Measurements from ENCODE around the gene PLA2G4C. TPM values are rescaled to one million over a fixed set of nuclear protein-coding genes. Genes with fewer than 3 reads are reported as not detected.
A peak's percentile ranks its signal among the peaks of the same experiment; 100 is the strongest.

The PLA2G4C gene
- total RNA-seq, 1 experiment from 2014 or later, result 4.5 TPM

DNA sequence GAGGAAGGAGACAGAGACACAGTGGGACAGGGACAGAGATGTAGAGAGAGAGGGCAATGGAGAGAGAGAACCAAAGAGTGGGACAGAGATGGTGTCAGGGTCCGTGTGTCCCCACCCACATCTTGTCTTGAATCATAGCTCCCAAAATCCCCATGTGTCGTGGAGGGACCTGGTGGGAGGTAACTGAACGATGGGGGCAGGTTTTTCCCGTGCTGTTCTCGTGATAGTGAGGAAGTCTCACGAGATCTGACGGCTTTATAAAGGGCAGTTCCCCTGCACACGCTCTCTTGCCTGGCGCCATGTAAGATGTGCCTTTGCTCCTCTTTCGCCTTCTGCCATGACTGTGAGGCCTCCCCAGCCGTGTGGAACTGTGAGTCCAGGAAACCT is 7.5 kb upstream of the PLA2G4C start:
- ChIA-PET CTCF (interaction anchor here (0.6 kb wide), 1 partner anchor 155 kb away, joined by 3 read pairs; no protein-coding TSS in a partner anchor), POLR2A (interaction anchor here (0.6 kb wide), 1 partner anchor 744 kb away, joined by 3 read pairs; no protein-coding TSS in a partner anchor)
- Mint-ChIP-seq H3K4me3 (no peak overlapping the region), H3K36me3 (peaks cover 43% of the 10 kb centered on the region), H3K4me1 (no peaks in the 10 kb centered on the region), H3K27me3 (ENCODE audit: low read depth) (no peaks in the 10 kb centered on the region), H3K27ac (peak overlapping the region; percentile 65; the same call in 1 of the 2 replicates), H3K9me3 (no peaks in the 10 kb centered on the region)
- TF ChIP-seq, protein P1, sequence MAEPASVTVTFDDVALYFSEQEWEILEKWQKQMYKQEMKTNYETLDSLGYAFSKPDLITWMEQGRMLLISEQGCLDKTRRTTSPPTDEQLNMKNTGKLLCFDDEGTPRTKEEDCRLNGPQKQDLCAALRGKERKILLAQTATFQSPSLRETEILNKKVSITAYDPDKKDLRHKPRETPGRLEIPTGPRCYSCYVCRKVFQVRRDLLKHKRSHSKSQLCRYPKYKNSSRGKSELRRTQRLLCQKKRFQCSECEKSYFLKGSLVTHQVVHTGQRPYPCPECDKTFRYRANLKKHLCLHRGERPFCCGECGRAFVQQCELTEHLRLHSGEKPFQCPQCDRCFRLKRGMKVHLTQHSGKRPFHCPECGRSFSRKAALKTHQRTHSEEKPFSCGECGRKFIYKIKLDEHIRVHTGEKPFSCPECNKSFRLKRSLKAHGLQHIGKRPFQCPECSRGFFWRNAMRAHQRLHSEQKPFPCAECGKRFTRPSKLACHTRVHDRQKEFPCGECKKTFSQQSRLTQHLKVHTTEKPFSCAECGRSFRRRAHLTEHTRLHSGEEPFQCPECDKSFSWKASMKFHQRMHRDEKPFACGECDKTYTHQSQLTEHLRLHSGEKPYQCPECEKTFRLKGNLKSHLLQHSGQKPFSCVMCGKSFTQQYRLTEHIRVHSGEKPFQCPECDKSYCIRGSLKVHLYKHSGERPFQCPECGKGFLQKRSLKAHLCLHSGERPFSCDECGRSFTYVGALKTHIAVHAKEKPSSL (CRISPR knock-in tag; conservative IDR thresholded peaks at IDR 0.05), result no peak
- TF ChIP-seq ZNF232 (CRISPR knock-in tag; IDR thresholded peaks at IDR 0.05) (no peak), ZBTB21 (CRISPR knock-in tag; IDR thresholded peaks at IDR 0.05; ENCODE audit: borderline replicate concordance) (no peak)
- ATAC-seq (no peak), DNase-seq (ENCODE audit: low spot score) (no peak)

GRCh38 chr19:48117515-48118130 is 7.0 kb upstream of the PLA2G4C start:
- ChIA-PET POLR2A (no interaction called here), CTCF (interaction anchor here (1.0 kb wide), 1 partner anchor 84 kb away, joined by 4 read pairs; no protein-coding TSS in a partner anchor)
- Mint-ChIP-seq H3K27me3 (ENCODE audit: low read depth) (no peaks in the 10 kb centered on the region), H3K9me3 (no peaks in the 10 kb centered on the region), H3K36me3 (peaks cover 38% of the 10 kb centered on the region), H3K4me1 (no peaks in the 10 kb centered on the region), H3K27ac (peak overlapping the region; percentile 65; the same call in 1 of the 2 replicates), H3K4me3 (no peak overlapping the region)
- DNase-seq (ENCODE audit: low spot score) (peak; percentile 52), ATAC-seq (peak; percentile 91)
- TF ChIP-seq ZNF671 (CRISPR knock-in tag; IDR thresholded peaks at IDR 0.05), result no peak
- TF ChIP-seq ZNF416 (CRISPR knock-in tag; IDR thresholded peaks at IDR 0.05), result no peak
- TF ChIP-seq PRRX2 (CRISPR knock-in tag; IDR thresholded peaks at IDR 0.05), result no peak
- no peak for TF ChIP-seq ZBTB43 (CRISPR knock-in tag; IDR thresholded peaks at IDR 0.05)
- TF ChIP-seq TEAD1 (CRISPR knock-in tag; IDR thresholded peaks at IDR 0.05), result no peak
- no peak for TF ChIP-seq E2F5 (CRISPR knock-in tag; IDR thresholded peaks at IDR 0.05)
- no peak for TF ChIP-seq TCF7 (CRISPR knock-in tag; IDR thresholded peaks at IDR 0.05; ENCODE audit: low read depth)
- TF ChIP-seq ERG (CRISPR knock-in tag; IDR thresholded peaks at IDR 0.05), result no peak
- no peak for TF ChIP-seq NR3C1 (CRISPR knock-in tag; conservative IDR thresholded peaks at IDR 0.05; ENCODE audit: low read depth)
- TF ChIP-seq, protein P2, sequence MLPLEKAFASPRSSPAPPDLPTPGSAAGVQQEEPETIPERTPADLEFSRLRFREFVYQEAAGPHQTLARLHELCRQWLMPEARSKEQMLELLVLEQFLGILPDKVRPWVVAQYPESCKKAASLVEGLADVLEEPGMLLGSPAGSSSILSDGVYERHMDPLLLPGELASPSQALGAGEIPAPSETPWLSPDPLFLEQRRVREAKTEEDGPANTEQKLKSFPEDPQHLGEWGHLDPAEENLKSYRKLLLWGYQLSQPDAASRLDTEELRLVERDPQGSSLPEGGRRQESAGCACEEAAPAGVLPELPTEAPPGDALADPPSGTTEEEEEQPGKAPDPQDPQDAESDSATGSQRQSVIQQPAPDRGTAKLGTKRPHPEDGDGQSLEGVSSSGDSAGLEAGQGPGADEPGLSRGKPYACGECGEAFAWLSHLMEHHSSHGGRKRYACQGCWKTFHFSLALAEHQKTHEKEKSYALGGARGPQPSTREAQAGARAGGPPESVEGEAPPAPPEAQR (CRISPR knock-in tag; IDR thresholded peaks at IDR 0.05), result no peak
- TF ChIP-seq, protein P1 (CRISPR knock-in tag; conservative IDR thresholded peaks at IDR 0.05), result no peak
- no peak for TF ChIP-seq PREB (CRISPR knock-in tag; IDR thresholded peaks at IDR 0.05; ENCODE audit: borderline replicate concordance)
- no peak for TF ChIP-seq TP53 (CRISPR knock-in tag; IDR thresholded peaks at IDR 0.05)
- TF ChIP-seq, protein P3, sequence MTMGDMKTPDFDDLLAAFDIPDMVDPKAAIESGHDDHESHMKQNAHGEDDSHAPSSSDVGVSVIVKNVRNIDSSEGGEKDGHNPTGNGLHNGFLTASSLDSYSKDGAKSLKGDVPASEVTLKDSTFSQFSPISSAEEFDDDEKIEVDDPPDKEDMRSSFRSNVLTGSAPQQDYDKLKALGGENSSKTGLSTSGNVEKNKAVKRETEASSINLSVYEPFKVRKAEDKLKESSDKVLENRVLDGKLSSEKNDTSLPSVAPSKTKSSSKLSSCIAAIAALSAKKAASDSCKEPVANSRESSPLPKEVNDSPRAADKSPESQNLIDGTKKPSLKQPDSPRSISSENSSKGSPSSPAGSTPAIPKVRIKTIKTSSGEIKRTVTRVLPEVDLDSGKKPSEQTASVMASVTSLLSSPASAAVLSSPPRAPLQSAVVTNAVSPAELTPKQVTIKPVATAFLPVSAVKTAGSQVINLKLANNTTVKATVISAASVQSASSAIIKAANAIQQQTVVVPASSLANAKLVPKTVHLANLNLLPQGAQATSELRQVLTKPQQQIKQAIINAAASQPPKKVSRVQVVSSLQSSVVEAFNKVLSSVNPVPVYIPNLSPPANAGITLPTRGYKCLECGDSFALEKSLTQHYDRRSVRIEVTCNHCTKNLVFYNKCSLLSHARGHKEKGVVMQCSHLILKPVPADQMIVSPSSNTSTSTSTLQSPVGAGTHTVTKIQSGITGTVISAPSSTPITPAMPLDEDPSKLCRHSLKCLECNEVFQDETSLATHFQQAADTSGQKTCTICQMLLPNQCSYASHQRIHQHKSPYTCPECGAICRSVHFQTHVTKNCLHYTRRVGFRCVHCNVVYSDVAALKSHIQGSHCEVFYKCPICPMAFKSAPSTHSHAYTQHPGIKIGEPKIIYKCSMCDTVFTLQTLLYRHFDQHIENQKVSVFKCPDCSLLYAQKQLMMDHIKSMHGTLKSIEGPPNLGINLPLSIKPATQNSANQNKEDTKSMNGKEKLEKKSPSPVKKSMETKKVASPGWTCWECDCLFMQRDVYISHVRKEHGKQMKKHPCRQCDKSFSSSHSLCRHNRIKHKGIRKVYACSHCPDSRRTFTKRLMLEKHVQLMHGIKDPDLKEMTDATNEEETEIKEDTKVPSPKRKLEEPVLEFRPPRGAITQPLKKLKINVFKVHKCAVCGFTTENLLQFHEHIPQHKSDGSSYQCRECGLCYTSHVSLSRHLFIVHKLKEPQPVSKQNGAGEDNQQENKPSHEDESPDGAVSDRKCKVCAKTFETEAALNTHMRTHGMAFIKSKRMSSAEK (CRISPR knock-in tag; IDR thresholded peaks at IDR 0.05; ENCODE audit: borderline replicate concordance), result no peak
- no peak for TF ChIP-seq RORB (CRISPR knock-in tag; IDR thresholded peaks at IDR 0.05)
- no peak for TF ChIP-seq FOXJ3 (CRISPR knock-in tag; IDR thresholded peaks at IDR 0.05; ENCODE audit: borderline replicate concordance)

All from WTC11 (cell line).